ENCODE data around the gene BANK1. TPM values are rescaled to one million over a fixed set of nuclear protein-coding genes. Genes with fewer than 3 reads are reported as not detected.

BANK1 gene
- total RNA-seq, 4 donors from 2014 or later = 0.27 to 1.2 (median 0.51) TPM

DNA sequence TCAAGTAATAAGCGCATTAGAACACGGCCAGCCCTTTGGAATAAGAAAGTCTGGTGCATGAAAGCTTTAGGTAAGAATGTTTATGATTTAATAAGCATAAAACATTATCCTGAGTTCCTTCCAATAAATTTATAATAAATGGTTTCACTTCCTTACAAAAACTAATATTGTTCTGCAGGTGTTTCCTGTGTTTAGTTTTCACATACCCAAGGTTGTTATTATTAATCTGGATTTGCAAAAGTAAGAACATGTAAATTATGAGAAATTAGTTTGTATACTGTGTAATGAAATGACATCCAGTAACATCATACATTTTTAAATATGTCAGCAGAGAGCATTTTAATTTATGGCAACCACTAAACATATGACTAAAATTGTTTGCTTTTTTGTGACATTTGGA lies 72.1 kb downstream of the BANK1 start:
- intact Hi-C loops (cut with DNase I) = no loop called here
- H3K27me3 ChIP-seq = no peaks in the 10 kb centered on the region
- H3K4me3 ChIP-seq = no peak overlapping the region
- no peak for DNase-seq
- H3K9me3 ChIP-seq = no peaks in the 10 kb centered on the region
- WGBS, 2 donors = 79 to 87% methylated on average over 2 of the region's 2 CpGs
- TF ChIP-seq, protein P1, sequence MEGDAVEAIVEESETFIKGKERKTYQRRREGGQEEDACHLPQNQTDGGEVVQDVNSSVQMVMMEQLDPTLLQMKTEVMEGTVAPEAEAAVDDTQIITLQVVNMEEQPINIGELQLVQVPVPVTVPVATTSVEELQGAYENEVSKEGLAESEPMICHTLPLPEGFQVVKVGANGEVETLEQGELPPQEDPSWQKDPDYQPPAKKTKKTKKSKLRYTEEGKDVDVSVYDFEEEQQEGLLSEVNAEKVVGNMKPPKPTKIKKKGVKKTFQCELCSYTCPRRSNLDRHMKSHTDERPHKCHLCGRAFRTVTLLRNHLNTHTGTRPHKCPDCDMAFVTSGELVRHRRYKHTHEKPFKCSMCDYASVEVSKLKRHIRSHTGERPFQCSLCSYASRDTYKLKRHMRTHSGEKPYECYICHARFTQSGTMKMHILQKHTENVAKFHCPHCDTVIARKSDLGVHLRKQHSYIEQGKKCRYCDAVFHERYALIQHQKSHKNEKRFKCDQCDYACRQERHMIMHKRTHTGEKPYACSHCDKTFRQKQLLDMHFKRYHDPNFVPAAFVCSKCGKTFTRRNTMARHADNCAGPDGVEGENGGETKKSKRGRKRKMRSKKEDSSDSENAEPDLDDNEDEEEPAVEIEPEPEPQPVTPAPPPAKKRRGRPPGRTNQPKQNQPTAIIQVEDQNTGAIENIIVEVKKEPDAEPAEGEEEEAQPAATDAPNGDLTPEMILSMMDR (IDR thresholded peaks at IDR 0.05) = no peak
- no peak for TF ChIP-seq POLR2A (IDR thresholded peaks at IDR 0.05)
- no peak overlapping the region for H3K27ac ChIP-seq
- no peaks in the 10 kb centered on the region for H3K36me3 ChIP-seq
- H3K4me1 ChIP-seq = peaks cover 0 to 9% (median 0%) of the 10 kb centered on the region in 3 donors

DNA sequence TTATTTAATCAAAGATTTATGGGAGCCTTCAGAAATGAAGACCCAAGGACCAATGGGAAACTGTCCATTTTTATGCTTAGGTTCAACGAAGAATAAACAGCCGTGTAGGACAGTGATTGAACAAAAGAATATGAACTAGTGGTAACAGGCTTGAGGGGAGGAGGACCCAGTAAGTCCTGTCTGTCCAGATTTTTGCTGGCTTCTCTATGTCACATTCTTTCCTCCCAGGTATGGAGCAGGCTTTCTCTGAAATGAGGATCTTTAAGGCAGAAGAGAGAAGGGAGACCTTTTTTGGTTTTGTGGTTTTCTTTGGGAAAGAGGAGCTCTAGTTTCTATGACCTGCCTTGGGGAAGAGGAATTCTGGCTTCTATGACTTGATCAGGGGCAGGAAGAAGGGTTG lies 74.1 kb downstream of the BANK1 start:
- H3K9me3 ChIP-seq = no peaks in the 10 kb centered on the region
- WGBS, 2 donors = 30 to 35% methylated on average over 2 of the region's 2 CpGs
- intact Hi-C loops (cut with DNase I) = no loop called here
- H3K4me3 ChIP-seq = no peak overlapping the region
- peaks cover 0 to 9% (median 0%) of the 10 kb centered on the region in 3 donors for H3K4me1 ChIP-seq
- no peak for DNase-seq
- peak overlapping the region in 2 of 4 donors; percentile 11 to 36 for H3K27ac ChIP-seq
- no peak for TF ChIP-seq POLR2A (IDR thresholded peaks at IDR 0.05)
- TF ChIP-seq, protein P1 (IDR thresholded peaks at IDR 0.05) = no peak
- no peaks in the 10 kb centered on the region for H3K36me3 ChIP-seq
- H3K27me3 ChIP-seq = no peaks in the 10 kb centered on the region

DNA sequence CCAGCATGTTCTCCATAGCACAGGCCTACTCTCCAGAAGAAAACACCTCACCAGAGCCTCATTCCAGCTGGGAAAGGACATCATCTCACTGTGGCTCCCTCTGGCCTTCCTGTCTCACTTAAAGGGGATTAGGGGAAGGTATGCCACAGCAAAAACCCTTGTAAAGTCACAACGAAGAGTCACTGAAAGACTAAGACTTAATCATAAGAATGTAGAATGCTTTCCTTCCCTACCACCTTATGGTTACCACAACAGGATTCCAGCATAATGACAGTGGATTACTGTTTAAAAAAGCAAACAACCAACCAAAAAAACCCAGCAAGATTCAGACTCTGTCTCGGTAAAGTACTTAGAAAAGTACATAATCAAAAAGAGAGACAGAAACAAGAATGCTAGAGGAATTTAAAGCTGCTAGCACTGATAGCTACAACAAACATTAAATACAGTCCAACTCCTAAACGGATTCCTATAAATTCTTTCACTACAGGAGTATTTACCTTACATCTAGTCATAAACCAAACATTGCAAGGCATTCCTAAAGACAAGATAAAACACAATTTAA lies 75.1 kb downstream of the BANK1 start:
- DNase-seq = no peak
- peak overlapping the region in 2 of 4 donors; percentile 11 to 36 for H3K27ac ChIP-seq
- TF ChIP-seq, protein P1 (IDR thresholded peaks at IDR 0.05) = no peak
- no peak for TF ChIP-seq POLR2A (IDR thresholded peaks at IDR 0.05)
- H3K4me3 ChIP-seq = no peak overlapping the region
- H3K9me3 ChIP-seq = no peaks in the 10 kb centered on the region
- intact Hi-C loops (cut with DNase I) = no loop called here
- WGBS, 2 donors = 36 to 50% methylated on average over 3 of the region's 3 CpGs
- no peaks in the 10 kb centered on the region for H3K27me3 ChIP-seq
- peaks cover 0 to 9% (median 0%) of the 10 kb centered on the region in 3 donors for H3K4me1 ChIP-seq
- H3K36me3 ChIP-seq = no peaks in the 10 kb centered on the region

DNA sequence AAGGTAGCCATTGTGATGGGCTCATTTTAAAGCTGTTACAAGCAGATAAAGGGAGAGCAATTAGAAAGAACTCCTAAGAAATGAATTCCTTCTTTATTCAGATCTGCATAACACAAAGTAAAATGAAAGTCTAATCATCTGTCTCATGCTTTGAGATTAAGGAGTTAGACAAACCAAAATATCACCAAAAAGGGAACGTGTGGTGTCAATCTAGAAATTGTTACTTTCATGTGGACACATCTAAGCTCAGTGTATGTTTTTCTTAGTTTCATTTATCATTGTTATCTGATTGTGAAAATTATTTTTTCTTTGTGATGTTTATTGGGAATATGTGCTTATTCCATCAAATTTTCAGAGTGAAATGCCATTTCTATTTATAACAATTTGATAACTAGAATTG lies 80.3 kb downstream of the BANK1 start:
- Histone ChIP-seq H3K36me3 (no peaks in the 10 kb centered on the region), H3K27me3 (no peaks in the 10 kb centered on the region), H3K27ac (no peak overlapping the region), H3K4me1 (no peaks in the 10 kb centered on the region), H3K9me3 (no peaks in the 10 kb centered on the region), H3K4me3 (no peak overlapping the region)
- intact Hi-C loops (cut with DNase I) = no loop called here
- WGBS, 2 donors = 48 to 73% methylated on average over 1 of the region's 1 CpG
- DNase-seq = no peak
- TF ChIP-seq, protein P1 (IDR thresholded peaks at IDR 0.05) = no peak
- TF ChIP-seq POLR2A (IDR thresholded peaks at IDR 0.05) = no peak

DNA sequence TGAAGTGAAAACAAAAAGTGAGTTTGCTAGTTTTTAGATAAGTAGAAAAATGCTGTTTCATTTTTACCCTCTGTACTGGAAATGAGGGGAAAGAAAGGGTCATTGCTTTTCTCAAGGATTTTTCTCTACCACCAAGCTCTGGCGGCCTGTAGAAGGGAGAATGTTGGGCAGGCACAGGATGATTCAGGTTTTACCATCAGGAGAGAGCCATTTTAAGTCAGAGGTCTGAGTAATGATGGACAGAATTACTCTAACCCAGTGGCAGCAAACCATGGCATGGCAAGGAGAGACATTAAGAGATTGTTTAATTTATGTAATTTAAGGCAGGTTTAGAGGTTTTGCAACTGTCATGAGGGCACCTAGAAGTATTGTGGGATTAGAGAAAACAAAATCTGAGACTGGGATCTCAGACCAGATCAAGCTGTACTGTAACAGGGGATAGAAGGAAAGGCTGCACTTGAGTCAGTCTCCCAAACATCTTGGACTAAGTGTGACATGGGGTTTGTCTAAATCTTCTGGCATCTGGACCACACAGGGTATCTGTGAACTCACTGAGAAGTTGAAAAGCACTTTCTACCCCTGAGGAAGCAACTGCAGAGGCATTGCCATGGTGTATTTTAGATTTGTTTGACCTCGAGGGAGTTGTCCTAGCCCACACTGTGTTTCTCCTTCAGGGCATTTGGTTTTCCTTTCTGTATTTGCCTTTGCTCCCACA lies 81.6 kb downstream of the BANK1 start:
- H3K9me3 ChIP-seq = no peaks in the 10 kb centered on the region
- H3K27me3 ChIP-seq = no peaks in the 10 kb centered on the region
- TF ChIP-seq POLR2A (IDR thresholded peaks at IDR 0.05) = no peak
- TF ChIP-seq, protein P1 (IDR thresholded peaks at IDR 0.05) = no peak
- 76 to 80% methylated on average over 2 of the region's 2 CpGs for WGBS, 2 donors
- H3K36me3 ChIP-seq = no peaks in the 10 kb centered on the region
- no peak overlapping the region for H3K27ac ChIP-seq
- intact Hi-C loops (cut with DNase I) = no loop called here
- no peaks in the 10 kb centered on the region for H3K4me1 ChIP-seq
- no peak overlapping the region for H3K4me3 ChIP-seq
- DNase-seq = no peak
